AG04450 (cell line): ENCODE measurements around the gene DNAJC15. TPM values are rescaled to one million over a fixed set of nuclear protein-coding genes. Genes with fewer than 3 reads are reported as not detected.

Experiments
- CTCF ChIA-PET: fragments of 300-600, 350-600 bp; formaldehyde crosslinking; extraction: SDS; loops from one replicate; lab custom pipeline; 2022; ENCODE audit warnings: antibody characterized with exemption, inconsistent platforms; lab: Charles Lee
- POLR2A ChIA-PET: fragments of 350-600 bp; formaldehyde crosslinking; extraction: SDS; loops from one replicate; lab custom pipeline; 2021; ENCODE audit warnings: antibody characterized with exemption, inconsistent platforms; lab: Yijun Ruan, JAX
- DNase-seq: peaks from one replicate; pipeline ENCODE4 v3.0.0-alpha.2; 2011; ENCODE audit warnings: low read depth, low spot score
- H3K27ac ChIP-seq: one replicate; pipeline ENCODE4 v1.5.1; 2012; ENCODE audit warnings: low read depth, low read length, control low read depth
- H3K27me3 ChIP-seq: one replicate; pipeline ENCODE4 v1.6.0; 2012; ENCODE audit warnings: low read length; ENCODE audit not compliant: control insufficient read depth, insufficient read depth
- H3K4me3 ChIP-seq: 2 replicates; pipeline ENCODE4 v1.5.1; 2011; ENCODE audit warnings: mild to moderate bottlenecking, low read depth, low read length, control low read depth
- H3K9me3 ChIP-seq: 2 replicates; pipeline ENCODE4 v1.5.1; 2012; ENCODE audit warnings: low read length; ENCODE audit not compliant: control insufficient read depth, insufficient read depth
- polyA plus RNA-seq: library from polyadenylated mRNA; depleted of rRNA; stranded (reverse); fragments of >200 nt; gene quantifications from 2 replicates; pipeline ENCODE4 v1.2.3, GENCODE V29; 2011
- TF ChIP-seq, protein P1 (sequence below): IDR thresholded peaks from 2 replicates; pipeline ENCODE4 v1.5.1; 2011; ENCODE audit warnings: low read depth, low read length, control low read depth, inconsistent platforms

The DNAJC15 gene
- polyA plus RNA-seq, 1 experiment = 48.6 TPM

DNA sequence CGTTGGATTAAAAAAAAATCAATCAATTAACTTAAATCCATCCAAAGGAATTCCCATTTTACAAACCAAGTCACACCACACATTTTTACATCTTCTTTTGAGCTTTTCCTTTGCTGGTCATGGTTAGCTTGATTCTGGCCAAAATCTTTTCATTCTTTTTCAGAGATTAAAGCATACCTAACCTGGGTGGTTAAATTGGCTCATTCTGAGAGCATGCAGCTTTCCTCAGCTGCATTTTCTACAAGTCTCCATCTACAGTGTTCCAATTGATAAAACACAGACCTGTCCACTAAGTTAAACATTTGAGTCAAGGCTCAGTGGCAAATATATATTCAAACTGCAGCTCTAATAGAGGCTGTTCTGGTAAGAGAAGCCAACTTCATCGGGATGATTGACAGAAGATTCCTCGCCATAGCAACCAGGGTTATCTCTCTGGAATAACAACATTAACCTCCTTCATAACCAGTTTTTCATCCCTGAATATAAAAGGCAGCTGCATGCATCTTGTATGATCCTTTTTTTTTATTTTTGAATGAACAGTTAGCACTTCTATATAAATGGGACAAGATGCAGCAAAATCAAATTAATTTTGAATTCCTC lies 106.2 kb downstream of the DNAJC15 start:
- H3K27ac ChIP-seq = no peak overlapping the region
- peaks cover 2% of the 10 kb centered on the region for H3K27me3 ChIP-seq
- ChIA-PET POLR2A (no interaction called here), CTCF (no interaction called here)
- H3K4me3 ChIP-seq = no peak overlapping the region
- TF ChIP-seq, protein P1, sequence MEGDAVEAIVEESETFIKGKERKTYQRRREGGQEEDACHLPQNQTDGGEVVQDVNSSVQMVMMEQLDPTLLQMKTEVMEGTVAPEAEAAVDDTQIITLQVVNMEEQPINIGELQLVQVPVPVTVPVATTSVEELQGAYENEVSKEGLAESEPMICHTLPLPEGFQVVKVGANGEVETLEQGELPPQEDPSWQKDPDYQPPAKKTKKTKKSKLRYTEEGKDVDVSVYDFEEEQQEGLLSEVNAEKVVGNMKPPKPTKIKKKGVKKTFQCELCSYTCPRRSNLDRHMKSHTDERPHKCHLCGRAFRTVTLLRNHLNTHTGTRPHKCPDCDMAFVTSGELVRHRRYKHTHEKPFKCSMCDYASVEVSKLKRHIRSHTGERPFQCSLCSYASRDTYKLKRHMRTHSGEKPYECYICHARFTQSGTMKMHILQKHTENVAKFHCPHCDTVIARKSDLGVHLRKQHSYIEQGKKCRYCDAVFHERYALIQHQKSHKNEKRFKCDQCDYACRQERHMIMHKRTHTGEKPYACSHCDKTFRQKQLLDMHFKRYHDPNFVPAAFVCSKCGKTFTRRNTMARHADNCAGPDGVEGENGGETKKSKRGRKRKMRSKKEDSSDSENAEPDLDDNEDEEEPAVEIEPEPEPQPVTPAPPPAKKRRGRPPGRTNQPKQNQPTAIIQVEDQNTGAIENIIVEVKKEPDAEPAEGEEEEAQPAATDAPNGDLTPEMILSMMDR = no peak
- H3K9me3 ChIP-seq = no peaks in the 10 kb centered on the region
- no peak for DNase-seq

DNA sequence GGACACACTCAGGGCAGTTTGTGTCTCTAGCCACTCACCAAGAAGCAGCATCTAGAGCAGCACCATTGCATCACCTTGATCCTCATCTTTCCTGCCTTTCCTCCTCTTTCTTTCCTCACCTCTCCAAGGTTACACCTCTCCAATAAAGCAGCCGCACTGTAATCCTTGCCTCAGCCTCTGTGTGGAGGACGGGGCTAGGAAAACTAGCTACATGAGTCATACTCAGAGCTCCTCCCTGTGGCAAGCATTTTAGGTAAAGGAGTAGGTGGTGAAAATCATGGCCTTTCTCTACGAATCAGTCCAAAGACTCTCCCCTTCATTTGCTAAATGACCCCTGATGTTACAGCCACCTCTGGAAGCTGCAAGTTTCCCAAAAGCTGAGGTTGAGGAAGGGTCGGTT lies 108.9 kb downstream of the DNAJC15 start:
- POLR2A ChIA-PET = no interaction called here
- no peak for DNase-seq
- peaks cover 2% of the 10 kb centered on the region for H3K27me3 ChIP-seq
- H3K4me3 ChIP-seq = no peak overlapping the region
- CTCF ChIA-PET = no interaction called here
- H3K9me3 ChIP-seq = no peaks in the 10 kb centered on the region
- TF ChIP-seq, protein P1 = peak; percentile 32
- H3K27ac ChIP-seq = no peak overlapping the region

- H3K9me3 ChIP-seq = no peaks in the 10 kb centered on the region
- TF ChIP-seq, protein P1 = no peak
- no peak overlapping the region for H3K4me3 ChIP-seq
- H3K27me3 ChIP-seq = peaks cover 5% of the 10 kb centered on the region
- ChIA-PET CTCF (no interaction called here), POLR2A (no interaction called here)
- no peak for DNase-seq
- H3K27ac ChIP-seq = no peak overlapping the region
Observed at GRCh38 chr13:43132911-43133310, 109.5 kb downstream of the DNAJC15 start.

DNA sequence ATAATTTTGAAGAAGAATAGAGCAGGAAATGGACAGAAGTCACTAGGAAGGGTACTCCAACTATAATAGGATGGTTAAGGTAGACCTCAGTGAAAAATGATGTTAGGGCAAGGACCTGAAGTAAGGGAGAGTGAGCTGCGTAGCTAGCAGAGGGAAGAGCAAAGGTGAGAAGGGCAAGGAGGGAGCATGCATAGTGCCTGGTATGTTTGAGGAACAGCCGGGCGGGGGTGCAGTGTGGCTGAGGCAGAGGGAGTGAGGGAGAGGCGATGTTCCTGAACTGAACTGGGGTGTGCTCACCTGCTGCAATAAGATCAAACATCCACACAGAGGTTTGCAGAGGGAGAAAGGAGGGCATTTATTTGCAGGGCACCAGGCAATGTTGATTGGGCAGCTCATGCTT lies 110.4 kb downstream of the DNAJC15 start:
- CTCF ChIA-PET = no interaction called here
- no peak overlapping the region for H3K4me3 ChIP-seq
- peaks cover 7% of the 10 kb centered on the region for H3K27me3 ChIP-seq
- H3K9me3 ChIP-seq = no peaks in the 10 kb centered on the region
- no peak overlapping the region for H3K27ac ChIP-seq
- POLR2A ChIA-PET = no interaction called here
- no peak for DNase-seq
- TF ChIP-seq, protein P1 = no peak

- no peak for DNase-seq
- TF ChIP-seq, protein P1 = no peak
- POLR2A ChIA-PET = no interaction called here
- Histone ChIP-seq H3K27ac (no peak overlapping the region), H3K9me3 (no peaks in the 10 kb centered on the region), H3K27me3 (peaks cover 8% of the 10 kb centered on the region), H3K4me3 (no peak overlapping the region)
- CTCF ChIA-PET = no interaction called here
Observed at GRCh38 chr13:43134868-43135267, 111.5 kb downstream of the DNAJC15 start.
